ENCODE results near the gene CES3.

The CES3 gene

DNA sequence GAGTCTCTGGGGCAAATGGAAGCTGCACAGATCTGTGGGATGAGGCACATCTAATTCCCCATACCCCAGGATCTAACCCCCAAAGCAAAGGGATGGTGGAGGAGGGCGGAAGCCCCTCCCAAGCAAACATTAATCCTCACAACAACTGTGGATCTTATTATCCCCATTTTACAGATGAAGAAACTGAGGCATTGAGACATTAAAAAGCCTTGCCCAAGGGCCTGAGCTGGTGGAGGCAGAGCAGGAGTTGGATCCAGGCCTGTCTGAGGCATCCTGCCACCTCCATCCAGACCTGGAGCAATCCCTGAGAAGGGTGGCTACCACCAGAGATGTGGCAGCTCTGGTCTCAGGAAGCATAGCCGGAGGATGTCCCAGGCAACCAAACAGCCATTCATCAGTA lies 50.2 kb downstream of the CES3 start:
- no peak for DNase-seq

DNA sequence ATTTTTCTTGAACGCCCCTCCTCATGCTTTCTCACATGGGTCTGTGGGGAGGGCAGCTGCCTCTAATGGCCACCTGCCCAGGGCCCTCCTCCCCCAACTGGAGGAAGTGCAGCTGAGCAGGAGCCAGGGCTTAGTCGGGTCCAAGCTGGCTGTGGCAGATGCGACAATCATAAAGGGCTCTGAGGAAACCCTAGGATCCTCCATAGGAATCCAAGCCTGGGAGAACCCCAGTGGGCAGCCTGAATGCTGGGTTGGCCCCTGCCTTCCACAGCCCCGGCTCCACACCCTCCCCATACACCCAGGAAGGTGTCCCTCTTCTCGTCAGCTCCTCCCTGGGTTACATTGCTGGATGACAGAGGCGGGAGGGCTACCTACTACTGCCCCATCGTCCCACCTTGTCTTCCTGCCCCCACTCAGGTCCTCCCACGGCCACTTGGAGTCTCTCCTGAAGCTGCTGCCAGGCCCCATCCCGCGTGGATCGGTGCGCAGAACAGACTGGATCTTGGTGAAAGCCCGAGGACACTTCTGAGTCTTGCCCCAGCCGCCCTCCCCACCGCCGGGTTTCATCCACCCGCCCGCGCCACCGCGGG lies 52.3 kb downstream of the CES3 start:
- no peak for DNase-seq

GRCh38 chr16:67013823-67014633 lies 53.0 kb downstream of the CES3 start:
- DNase-seq = no peak

GRCh38 chr16:67014634-67015312 lies 53.7 kb downstream of the CES3 start:
- no peak for DNase-seq

DNA sequence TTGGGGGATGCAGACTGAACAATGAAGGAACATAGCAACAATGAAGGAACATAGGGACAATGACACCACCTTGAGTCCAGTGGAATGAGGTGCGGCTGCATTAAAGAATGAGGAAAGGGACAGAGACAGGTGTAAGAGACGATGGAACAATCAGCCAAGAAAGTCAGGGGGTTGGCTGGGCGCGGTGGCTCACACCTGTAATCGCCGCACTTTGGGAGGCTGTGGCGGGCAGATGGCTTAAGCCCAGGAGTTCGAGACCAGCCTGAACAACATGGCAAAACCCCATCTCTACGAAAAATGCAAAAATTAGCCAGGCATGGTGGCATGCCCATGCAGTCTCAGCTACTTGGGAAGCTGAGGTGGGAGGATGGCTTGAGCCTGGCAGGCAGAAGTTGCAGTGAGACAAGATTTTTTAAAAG lies 54.3 kb downstream of the CES3 start:
- no peak for DNase-seq

- DNase-seq = no peak
These were observed 55.1 kb downstream of the CES3 start for GRCh38 chr16:67016143-67016542.

- DNase-seq = no peak
These were observed 55.8 kb downstream of the CES3 start for GRCh38 chr16:67016681-67017420.

DNA sequence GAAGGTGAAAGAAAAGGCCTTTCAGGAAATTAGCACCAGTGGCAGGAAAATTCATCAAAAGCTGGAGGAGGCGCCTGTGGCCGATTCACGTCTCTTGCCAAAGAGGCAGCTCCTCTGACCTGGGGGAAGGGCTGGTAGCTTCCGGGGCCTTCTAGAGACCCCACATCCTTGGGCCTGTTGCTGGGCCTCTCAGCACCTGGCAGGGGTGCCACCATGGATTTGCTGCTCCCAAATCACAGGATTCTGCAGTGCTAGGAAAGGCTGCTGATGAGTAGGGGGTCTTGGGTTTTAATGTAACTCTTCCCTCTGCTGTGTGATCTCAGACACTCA lies 56.3 kb downstream of the CES3 start:
- DNase-seq = no peak

- DNase-seq = peak; percentile 95
These were observed 56.9 kb downstream of the CES3 start for GRCh38 chr16:67017810-67018488.

DNA sequence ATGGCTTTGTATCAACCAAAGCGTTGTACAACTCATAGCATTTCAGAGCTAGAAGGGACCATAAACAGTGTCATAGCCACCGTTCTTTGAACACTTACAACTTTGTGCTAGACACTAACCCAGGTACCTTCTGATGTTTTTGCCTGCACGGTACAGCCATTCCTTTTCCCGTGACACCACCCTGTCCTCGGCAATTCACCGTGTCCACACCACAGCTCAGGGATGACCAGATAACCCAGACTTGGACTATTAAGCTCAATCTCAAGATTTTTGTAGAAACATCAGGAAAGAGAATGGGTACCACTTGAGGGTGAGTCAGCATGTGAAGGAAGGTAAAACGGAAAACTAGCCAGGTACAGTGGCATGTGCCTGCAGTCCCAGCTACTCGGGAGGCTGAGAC lies 58.1 kb downstream of the CES3 start:
- no peak for DNase-seq

DNA sequence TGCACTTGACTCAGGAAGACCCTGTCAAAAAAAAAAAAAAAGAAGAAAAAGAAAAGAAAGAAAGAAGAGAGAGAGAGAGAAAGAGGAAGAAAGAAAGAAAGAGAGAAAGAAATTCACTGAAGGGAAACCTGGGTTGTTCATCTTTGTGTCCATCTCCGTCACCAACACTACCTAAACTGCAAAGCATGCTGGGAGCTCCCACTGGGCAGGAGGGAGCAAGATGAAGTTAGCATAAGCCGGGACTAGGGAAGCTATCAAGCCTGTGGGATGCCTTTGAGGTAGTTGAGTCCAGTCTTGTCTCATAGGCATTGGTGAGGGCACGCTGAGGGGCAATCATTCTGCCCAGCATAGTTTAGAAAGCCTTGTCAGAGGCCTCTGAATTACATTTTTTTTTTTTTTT lies 60.3 kb downstream of the CES3 start:
- no peak for DNase-seq

DNA sequence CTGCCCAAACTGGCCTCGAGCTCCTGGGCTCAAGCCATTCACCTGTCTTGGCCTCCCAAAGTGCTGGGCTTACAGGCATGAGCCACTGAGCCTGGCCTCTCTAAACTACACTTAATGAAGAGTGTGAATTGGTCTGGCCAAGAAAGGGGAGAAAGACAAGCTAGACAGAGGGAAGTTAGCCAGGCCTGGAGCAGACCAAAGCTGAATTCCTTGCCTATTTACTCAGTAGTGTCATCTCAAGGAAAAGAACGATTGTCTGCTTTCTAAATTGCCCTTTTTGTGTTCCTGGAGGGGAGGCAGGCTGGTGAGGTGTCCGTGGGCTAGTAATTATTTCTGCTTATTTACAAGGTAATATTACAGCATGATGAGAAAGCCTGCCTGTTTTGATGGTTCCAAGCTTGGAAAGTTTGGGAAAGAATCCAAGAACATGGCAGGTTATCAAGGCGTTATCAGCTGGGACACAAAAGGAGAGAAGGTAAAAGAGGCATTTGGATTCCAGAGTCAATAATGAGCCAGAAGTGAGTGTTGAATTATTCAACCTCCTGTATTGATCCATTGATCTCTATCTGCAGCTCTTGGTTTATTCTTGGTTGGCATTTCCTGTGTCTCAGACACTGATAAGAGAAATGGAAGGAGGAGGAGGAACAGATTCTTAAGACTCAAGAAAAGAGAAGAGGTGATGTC lies 61.6 kb downstream of the CES3 start:
- DNase-seq = no peak

DNA sequence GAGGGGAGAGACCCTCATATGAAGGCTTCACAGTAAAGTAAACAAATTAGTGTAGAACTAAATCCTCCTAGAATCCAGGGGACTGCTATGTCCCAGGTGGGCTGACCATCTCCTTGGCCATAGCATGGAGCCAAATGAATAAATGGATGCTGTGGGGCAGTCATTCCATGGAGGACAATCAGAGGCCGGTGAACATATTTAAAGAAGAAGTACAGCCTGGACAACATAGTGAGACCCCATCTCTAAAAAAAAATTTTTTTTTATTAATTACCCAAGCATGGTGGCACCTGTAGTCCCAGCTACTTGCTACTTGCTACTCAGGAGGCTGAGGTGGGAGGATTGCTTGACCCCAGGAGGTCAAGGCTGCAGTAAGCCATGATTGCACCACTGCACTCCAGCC lies 62.6 kb downstream of the CES3 start:
- no peak for DNase-seq

Measured in DMS153 (cell line).